ENCODE measurements around the gene RESF1.
"Not testable (repeated sequence)": the region's sequence is repeated elsewhere in the genome, so short reads cannot be mapped to it uniquely, and the experiment has no call there.

DNA sequence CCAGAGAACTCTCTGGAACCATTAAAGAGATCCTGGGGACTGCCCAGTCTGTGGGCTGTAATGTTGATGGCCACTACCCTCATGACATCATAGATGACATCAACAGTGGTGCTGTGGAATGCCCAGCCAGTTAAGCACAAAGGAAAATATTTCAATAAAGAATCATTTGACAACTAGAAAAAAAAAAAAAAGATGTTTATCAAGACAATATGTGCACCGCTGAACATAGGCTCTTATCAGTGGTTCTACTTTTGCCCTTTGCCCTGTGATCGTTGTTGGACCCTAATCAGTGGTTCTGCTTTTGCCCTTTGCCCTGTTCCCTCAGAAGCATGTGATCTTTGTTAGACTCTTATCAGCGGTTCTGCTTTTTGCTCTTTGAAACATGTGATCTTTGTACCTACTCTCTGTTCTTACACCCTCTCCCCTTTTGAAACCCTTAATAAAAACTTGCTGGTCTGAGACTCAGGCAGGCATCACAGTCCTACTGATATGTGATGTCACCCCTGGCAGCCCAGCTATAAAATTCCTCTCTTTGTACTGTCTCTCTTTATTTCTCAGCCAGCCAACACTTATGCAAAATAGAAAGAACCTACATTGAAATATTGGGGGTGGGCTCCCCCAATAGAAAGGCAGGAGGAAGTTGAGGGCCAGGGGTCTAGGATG, 10.4 kb upstream of the RESF1 start:
- TF ChIP-seq, protein P1, sequence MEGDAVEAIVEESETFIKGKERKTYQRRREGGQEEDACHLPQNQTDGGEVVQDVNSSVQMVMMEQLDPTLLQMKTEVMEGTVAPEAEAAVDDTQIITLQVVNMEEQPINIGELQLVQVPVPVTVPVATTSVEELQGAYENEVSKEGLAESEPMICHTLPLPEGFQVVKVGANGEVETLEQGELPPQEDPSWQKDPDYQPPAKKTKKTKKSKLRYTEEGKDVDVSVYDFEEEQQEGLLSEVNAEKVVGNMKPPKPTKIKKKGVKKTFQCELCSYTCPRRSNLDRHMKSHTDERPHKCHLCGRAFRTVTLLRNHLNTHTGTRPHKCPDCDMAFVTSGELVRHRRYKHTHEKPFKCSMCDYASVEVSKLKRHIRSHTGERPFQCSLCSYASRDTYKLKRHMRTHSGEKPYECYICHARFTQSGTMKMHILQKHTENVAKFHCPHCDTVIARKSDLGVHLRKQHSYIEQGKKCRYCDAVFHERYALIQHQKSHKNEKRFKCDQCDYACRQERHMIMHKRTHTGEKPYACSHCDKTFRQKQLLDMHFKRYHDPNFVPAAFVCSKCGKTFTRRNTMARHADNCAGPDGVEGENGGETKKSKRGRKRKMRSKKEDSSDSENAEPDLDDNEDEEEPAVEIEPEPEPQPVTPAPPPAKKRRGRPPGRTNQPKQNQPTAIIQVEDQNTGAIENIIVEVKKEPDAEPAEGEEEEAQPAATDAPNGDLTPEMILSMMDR (IDR thresholded peaks at IDR 0.05): not testable (repeated sequence)
- not testable (repeated sequence) for TF ChIP-seq POLR2A (IDR thresholded peaks at IDR 0.05)
